ENCODE results near the gene ZBP1.

Gene ZBP1

GRCh38 chr20:57620274-57620990 lies at the start of gene ZBP1:
ZBP1 (minus strand) TSS chr20:57620426; CDS start chr20:57620295, 131 bp downstream.
- no peak for DNase-seq (ENCODE audit: low spot score)

- DNase-seq (ENCODE audit: low spot score): no peak
These were observed 49.4 kb upstream of the ZBP1 start for GRCh38 chr20:57669632-57670031.

GRCh38 chr20:57667924-57668782 lies 47.9 kb upstream of the ZBP1 start:
- no peak for DNase-seq (ENCODE audit: low spot score)

- DNase-seq (ENCODE audit: low spot score): no peak
These were observed 47.2 kb upstream of the ZBP1 start for GRCh38 chr20:57667388-57667787.

- DNase-seq (ENCODE audit: low spot score): no peak
These were observed 46.6 kb upstream of the ZBP1 start for GRCh38 chr20:57666834-57667157.

- no peak for DNase-seq (ENCODE audit: low spot score)
These were observed 46.0 kb upstream of the ZBP1 start for GRCh38 chr20:57666106-57666833.

- no peak for DNase-seq (ENCODE audit: low spot score)
These were observed 45.4 kb upstream of the ZBP1 start for GRCh38 chr20:57665589-57665971.

- no peak for DNase-seq (ENCODE audit: low spot score)
These were observed 44.8 kb upstream of the ZBP1 start for GRCh38 chr20:57664924-57665588.

- DNase-seq (ENCODE audit: low spot score): no peak
These were observed 44.2 kb upstream of the ZBP1 start for GRCh38 chr20:57664476-57664875.

- DNase-seq (ENCODE audit: low spot score): no peak
These were observed 43.6 kb upstream of the ZBP1 start for GRCh38 chr20:57663681-57664451.

GRCh38 chr20:57663241-57663640 lies 43.0 kb upstream of the ZBP1 start:
- DNase-seq (ENCODE audit: low spot score): no peak

GRCh38 chr20:57662456-57663240 lies 42.4 kb upstream of the ZBP1 start:
- no peak for DNase-seq (ENCODE audit: low spot score)

- DNase-seq (ENCODE audit: low spot score): no peak
These were observed 41.7 kb upstream of the ZBP1 start for GRCh38 chr20:57661746-57662455.

- DNase-seq (ENCODE audit: low spot score): no peak
These were observed 40.9 kb upstream of the ZBP1 start for GRCh38 chr20:57660922-57661745.

- DNase-seq (ENCODE audit: low spot score): no peak
These were observed 40.1 kb upstream of the ZBP1 start for GRCh38 chr20:57660181-57660921.

- no peak for DNase-seq (ENCODE audit: low spot score)
These were observed 39.4 kb upstream of the ZBP1 start for GRCh38 chr20:57659517-57660180.

- DNase-seq (ENCODE audit: low spot score): no peak
These were observed 38.7 kb upstream of the ZBP1 start for GRCh38 chr20:57658833-57659516.

All from kidney capillary endothelial cell (primary cell).